HepG2 (cell line): ENCODE data around the gene HSCB. TPM values are rescaled to one million over a fixed set of nuclear protein-coding genes. Genes with fewer than 3 reads are reported as not detected.
A peak's percentile ranks its signal among the peaks of the same experiment; 100 is the strongest.

Source experiments
- AKAP8 ChIP-seq: sonication (generic); formaldehyde crosslinking; IDR thresholded peaks from 2 replicates; pipeline ENCODE4 v1.5.1; 2020; ENCODE audit warnings: mild to moderate bottlenecking, missing genetic modification reagents
- BRCA1 ChIP-seq: sonication (generic); formaldehyde crosslinking; IDR thresholded peaks from 2 replicates; pipeline ENCODE4 v1.4.0; 2020; ENCODE audit warnings: missing genetic modification reagents
- DR1 ChIP-seq: sonication (generic); formaldehyde crosslinking; IDR thresholded peaks from 2 replicates; pipeline ENCODE4 v1.8.0; 2021; ENCODE audit warnings: mild to moderate bottlenecking, missing genetic modification reagents, inconsistent platforms
- EP300 ChIP-seq, 3 experiments: sonication (generic) in 1 of 3; formaldehyde crosslinking in 1 of 3; IDR thresholded peaks; 2 replicates each; pipeline versions ENCODE4 v1.5.1 to v1.6.1; 2011 to 2020; ENCODE audit warnings: low read depth in 2 of 3, low read length in 2 of 3, borderline replicate concordance in 1 of 3, improper control_type of control experiment in 1 of 3, mild to moderate bottlenecking in 1 of 3, missing genetic modification reagents in 1 of 3, moderate library complexity in 1 of 3
- FOSL1 ChIP-seq: sonication (generic); formaldehyde crosslinking; IDR thresholded peaks from 2 replicates; pipeline ENCODE4 v1.9.0; 2021; ENCODE audit warnings: missing genetic modification reagents, borderline replicate concordance
- GATAD2A ChIP-seq: IDR thresholded peaks from 2 replicates; pipeline ENCODE4 v1.6.1; 2016
- NFKB2 ChIP-seq: sonication (generic); formaldehyde crosslinking; IDR thresholded peaks from 2 replicates; pipeline ENCODE4 v1.4.0; 2020; ENCODE audit warnings: missing genetic modification reagents, borderline replicate concordance
- SP4 ChIP-seq: sonication (generic); formaldehyde crosslinking; IDR thresholded peaks from 2 replicates; pipeline ENCODE4 v1.8.1; 2023; ENCODE audit warnings: mild to moderate bottlenecking, missing genetic modification reagents
- ZNF234 ChIP-seq: sonication (generic); formaldehyde crosslinking; conservative IDR thresholded peaks from 2 replicates; pipeline ENCODE4 v1.5.1; 2020; ENCODE audit warnings: mild to moderate bottlenecking, missing genetic modification reagents
- ZNF3 ChIP-seq: IDR thresholded peaks from 2 replicates; pipeline ENCODE4 v1.7.0; 2017; ENCODE audit warnings: inconsistent platforms
- ZNF354B ChIP-seq: sonication (generic); formaldehyde crosslinking; IDR thresholded peaks from 2 replicates; pipeline ENCODE4 v1.8.0; 2022; ENCODE audit warnings: mild to moderate bottlenecking, missing genetic modification reagents
- ZNF543 ChIP-seq: sonication (generic); formaldehyde crosslinking; IDR thresholded peaks from 2 replicates; pipeline ENCODE4 v1.4.0; 2020; ENCODE audit warnings: mild to moderate bottlenecking, missing genetic modification reagents
- ZNF678 ChIP-seq: sonication (generic); formaldehyde crosslinking; IDR thresholded peaks from 2 replicates; pipeline ENCODE4 v1.4.0; 2020; ENCODE audit warnings: mild to moderate bottlenecking, missing genetic modification reagents
- polyA plus RNA-seq, 8 experiments: library from polyadenylated mRNA; depleted of rRNA in 3 of 8; stranded (reverse) in 7 of 8; unstranded in 1 of 8; fragments of >200 nt; fragmentation: Illumina TruSeq in 4 of 8; extraction: Trizol in 4 of 8; gene quantifications; 2 replicates each; pipeline versions ENCODE4 v1.2.1 to v1.2.3, GENCODE V29; 2011 to 2016; ENCODE audit warnings: low read depth in 4 of 8, missing spikeins in 1 of 8, mixed read lengths in 1 of 8; ENCODE audit not compliant: insufficient read depth in 1 of 8
- total RNA-seq, 5 experiments: library from RNA; depleted of rRNA; stranded (reverse); fragments of >200 nt; fragmentation: Illumina TruSeq; extraction: Trizol; gene quantifications; 2 replicates each; pipeline ENCODE4 v1.2.3, GENCODE V29; 2016; ENCODE audit warnings: low read depth in 1 of 5
- TF ChIP-seq, protein P1 (sequence below): sonication (generic); formaldehyde crosslinking; IDR thresholded peaks from 2 replicates; pipeline ENCODE4 v1.4.0; 2020; ENCODE audit warnings: missing genetic modification reagents
- TF ChIP-seq, protein P2 (sequence below): sonication (generic); formaldehyde crosslinking; IDR thresholded peaks from 2 replicates; pipeline ENCODE4 v1.5.0; 2020; ENCODE audit warnings: missing genetic modification reagents, mild to moderate bottlenecking, borderline replicate concordance
- TF ChIP-seq, protein P3 (sequence below): sonication (generic); formaldehyde crosslinking; IDR thresholded peaks from 2 replicates; pipeline ENCODE4 v1.9.0; 2022; ENCODE audit warnings: low read depth, missing genetic modification reagents
- TF ChIP-seq, protein P4 (sequence below): sonication (generic); formaldehyde crosslinking; IDR thresholded peaks from 2 replicates; pipeline ENCODE4 v1.4.0; 2020; ENCODE audit warnings: low read depth, mild to moderate bottlenecking, missing genetic modification reagents
- TF ChIP-seq, protein P5 (sequence below): sonication (generic); formaldehyde crosslinking; IDR thresholded peaks from 2 replicates; pipeline ENCODE4 v1.8.0; 2022; ENCODE audit warnings: mild to moderate bottlenecking, missing genetic modification reagents; ENCODE audit not compliant: insufficient replicate concordance
- TF ChIP-seq, protein P6 (sequence below): sonication (generic); formaldehyde crosslinking; IDR thresholded peaks from 2 replicates; pipeline ENCODE4 v1.4.0; 2020; ENCODE audit warnings: mild to moderate bottlenecking, missing genetic modification reagents, borderline replicate concordance
- TF ChIP-seq, protein P7 (sequence below): sonication (generic); formaldehyde crosslinking; IDR thresholded peaks from 2 replicates; pipeline ENCODE4 v1.8.1; 2023; ENCODE audit warnings: missing genetic modification reagents, mild to moderate bottlenecking, borderline replicate concordance

HSCB gene
- total and polyA plus RNA-seq, 2 of the 13 experiments (the other 11 are each of a cell fraction or from before 2014, with no cell fraction given), result 15.4 to 20.9 TPM

DNA sequence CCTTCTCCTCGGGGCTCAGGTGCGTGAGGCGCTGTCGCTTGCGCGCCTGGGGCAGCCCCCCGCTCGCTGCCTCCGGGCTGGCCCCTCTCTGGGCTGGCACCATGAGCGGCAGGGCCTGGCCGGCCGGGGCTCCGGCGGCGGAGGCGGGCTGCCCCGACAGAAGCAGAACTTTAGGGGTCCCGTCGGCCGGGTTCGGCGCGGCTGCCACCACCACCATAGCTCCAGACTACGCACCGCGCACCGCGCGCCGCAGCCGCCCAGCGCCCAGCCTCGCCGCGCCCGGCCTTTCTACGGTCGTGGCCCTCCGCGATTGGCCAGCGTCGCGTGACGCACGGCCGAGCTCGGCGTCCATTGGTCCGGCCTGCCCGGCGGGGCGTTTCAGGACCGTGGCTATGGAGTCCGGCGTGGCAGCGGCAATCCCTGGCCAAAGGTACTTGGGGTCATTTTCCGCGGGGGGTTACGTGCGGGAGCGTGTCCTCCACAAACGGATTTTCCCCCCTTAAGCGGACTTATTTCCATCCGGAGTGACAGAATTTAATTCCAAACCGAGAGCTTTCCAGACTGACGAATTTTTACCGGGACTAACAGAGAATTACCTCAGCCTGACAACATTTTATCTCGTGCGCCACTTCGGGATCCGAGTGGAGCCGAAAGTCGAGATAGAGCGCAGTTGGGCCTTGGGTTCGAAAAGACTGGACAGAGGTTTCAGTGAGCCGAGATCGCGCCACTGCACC lies 58.6 kb downstream of the HSCB start, which contains the start of gene XBP1 (continued):
- TF ChIP-seq, protein P1, sequence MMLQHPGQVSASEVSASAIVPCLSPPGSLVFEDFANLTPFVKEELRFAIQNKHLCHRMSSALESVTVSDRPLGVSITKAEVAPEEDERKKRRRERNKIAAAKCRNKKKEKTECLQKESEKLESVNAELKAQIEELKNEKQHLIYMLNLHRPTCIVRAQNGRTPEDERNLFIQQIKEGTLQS, result peak; percentile 46
- TF ChIP-seq FOSL1 (no peak), ZNF543 (CRISPR knock-in tag) (no peak), ZNF354B (no peak), EP300 (IDR thresholded peaks at IDR 0.05; ENCODE audit: low read depth in 2 of 2, low read length in 2 of 2) (no peak), EP300 (CRISPR knock-in tag; IDR thresholded peaks at IDR 0.05; ENCODE audit: borderline replicate concordance) (0 out of 2 replicates have a peak, but pooled peaks have one; percentile 8), ZNF678 (CRISPR knock-in tag) (0 out of 2 replicates have a peak, but pooled peaks have one; percentile 79), NFKB2 (CRISPR knock-in tag) (peak; percentile 51; the same call in 1 of the 2 replicates), DR1 (CRISPR knock-in tag) (peak; percentile 95), ZNF3 (CRISPR knock-in tag) (peak; percentile 44; the same call in 1 of the 2 replicates), GATAD2A (CRISPR knock-in tag) (peak; percentile 64; the same call in 1 of the 2 replicates), SP4 (CRISPR knock-in tag) (peak; percentile 85; the same call in 1 of the 2 replicates), BRCA1 (0 out of 2 replicates have a peak, but pooled peaks have one; percentile 68), AKAP8 (peak; percentile 80; the same call in 1 of the 2 replicates), ZNF234 (CRISPR knock-in tag) (no peak)
- TF ChIP-seq, protein P2, sequence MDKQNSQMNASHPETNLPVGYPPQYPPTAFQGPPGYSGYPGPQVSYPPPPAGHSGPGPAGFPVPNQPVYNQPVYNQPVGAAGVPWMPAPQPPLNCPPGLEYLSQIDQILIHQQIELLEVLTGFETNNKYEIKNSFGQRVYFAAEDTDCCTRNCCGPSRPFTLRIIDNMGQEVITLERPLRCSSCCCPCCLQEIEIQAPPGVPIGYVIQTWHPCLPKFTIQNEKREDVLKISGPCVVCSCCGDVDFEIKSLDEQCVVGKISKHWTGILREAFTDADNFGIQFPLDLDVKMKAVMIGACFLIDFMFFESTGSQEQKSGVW (CRISPR knock-in tag), result 0 out of 2 replicates have a peak, but pooled peaks have one; percentile 39
- TF ChIP-seq, protein P3, sequence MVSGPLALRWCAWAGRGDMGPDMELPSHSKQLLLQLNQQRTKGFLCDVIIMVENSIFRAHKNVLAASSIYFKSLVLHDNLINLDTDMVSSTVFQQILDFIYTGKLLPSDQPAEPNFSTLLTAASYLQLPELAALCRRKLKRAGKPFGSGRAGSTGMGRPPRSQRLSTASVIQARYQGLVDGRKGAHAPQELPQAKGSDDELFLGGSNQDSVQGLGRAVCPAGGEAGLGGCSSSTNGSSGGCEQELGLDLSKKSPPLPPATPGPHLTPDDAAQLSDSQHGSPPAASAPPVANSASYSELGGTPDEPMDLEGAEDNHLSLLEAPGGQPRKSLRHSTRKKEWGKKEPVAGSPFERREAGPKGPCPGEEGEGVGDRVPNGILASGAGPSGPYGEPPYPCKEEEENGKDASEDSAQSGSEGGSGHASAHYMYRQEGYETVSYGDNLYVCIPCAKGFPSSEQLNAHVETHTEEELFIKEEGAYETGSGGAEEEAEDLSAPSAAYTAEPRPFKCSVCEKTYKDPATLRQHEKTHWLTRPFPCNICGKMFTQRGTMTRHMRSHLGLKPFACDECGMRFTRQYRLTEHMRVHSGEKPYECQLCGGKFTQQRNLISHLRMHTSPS (CRISPR knock-in tag), result no peak
- TF ChIP-seq, protein P4, sequence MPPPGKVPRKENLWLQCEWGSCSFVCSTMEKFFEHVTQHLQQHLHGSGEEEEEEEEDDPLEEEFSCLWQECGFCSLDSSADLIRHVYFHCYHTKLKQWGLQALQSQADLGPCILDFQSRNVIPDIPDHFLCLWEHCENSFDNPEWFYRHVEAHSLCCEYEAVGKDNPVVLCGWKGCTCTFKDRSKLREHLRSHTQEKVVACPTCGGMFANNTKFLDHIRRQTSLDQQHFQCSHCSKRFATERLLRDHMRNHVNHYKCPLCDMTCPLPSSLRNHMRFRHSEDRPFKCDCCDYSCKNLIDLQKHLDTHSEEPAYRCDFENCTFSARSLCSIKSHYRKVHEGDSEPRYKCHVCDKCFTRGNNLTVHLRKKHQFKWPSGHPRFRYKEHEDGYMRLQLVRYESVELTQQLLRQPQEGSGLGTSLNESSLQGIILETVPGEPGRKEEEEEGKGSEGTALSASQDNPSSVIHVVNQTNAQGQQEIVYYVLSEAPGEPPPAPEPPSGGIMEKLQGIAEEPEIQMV (CRISPR knock-in tag), result peak; percentile 51
- TF ChIP-seq, protein P5, sequence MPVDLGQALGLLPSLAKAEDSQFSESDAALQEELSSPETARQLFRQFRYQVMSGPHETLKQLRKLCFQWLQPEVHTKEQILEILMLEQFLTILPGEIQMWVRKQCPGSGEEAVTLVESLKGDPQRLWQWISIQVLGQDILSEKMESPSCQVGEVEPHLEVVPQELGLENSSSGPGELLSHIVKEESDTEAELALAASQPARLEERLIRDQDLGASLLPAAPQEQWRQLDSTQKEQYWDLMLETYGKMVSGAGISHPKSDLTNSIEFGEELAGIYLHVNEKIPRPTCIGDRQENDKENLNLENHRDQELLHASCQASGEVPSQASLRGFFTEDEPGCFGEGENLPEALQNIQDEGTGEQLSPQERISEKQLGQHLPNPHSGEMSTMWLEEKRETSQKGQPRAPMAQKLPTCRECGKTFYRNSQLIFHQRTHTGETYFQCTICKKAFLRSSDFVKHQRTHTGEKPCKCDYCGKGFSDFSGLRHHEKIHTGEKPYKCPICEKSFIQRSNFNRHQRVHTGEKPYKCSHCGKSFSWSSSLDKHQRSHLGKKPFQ, result no peak
- TF ChIP-seq, protein P6, sequence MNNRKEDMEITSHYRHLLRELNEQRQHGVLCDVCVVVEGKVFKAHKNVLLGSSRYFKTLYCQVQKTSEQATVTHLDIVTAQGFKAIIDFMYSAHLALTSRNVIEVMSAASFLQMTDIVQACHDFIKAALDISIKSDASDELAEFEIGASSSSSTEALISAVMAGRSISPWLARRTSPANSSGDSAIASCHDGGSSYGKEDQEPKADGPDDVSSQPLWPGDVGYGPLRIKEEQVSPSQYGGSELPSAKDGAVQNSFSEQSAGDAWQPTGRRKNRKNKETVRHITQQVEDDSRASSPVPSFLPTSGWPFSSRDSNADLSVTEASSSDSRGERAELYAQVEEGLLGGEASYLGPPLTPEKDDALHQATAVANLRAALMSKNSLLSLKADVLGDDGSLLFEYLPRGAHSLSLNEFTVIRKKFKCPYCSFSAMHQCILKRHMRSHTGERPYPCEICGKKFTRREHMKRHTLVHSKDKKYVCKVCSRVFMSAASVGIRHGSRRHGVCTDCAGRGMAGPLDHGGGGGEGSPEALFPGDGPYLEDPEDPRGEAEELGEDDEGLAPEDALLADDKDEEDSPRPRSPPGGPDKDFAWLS (CRISPR knock-in tag), result no peak; the same call in 1 of the 2 replicates
- TF ChIP-seq, protein P7, sequence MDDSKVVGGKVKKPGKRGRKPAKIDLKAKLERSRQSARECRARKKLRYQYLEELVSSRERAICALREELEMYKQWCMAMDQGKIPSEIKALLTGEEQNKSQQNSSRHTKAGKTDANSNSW, result peak; percentile 90; the same call in 1 of the 2 replicates
